GM18870 (cell line): ENCODE measurements around the gene CREB3L1.

Experiments
- ATAC-seq: cut with Tn5 transposase; IDR thresholded peaks from one replicate; pipeline ENCODE4 v1.9.1; 2021; ENCODE audit warnings: moderate library complexity; ENCODE audit not compliant: unreplicated experiment

Gene CREB3L1

GRCh38 chr11:46363031-46363407 lies 85.6 kb downstream of the CREB3L1 start:
- ATAC-seq = no peak

GRCh38 chr11:46363455-46364005 lies 86.1 kb downstream of the CREB3L1 start:
- no peak for ATAC-seq

- no peak for ATAC-seq
Measured at GRCh38 chr11:46364056-46364455, 86.6 kb downstream of the CREB3L1 start.

GRCh38 chr11:46364791-46365190 lies 87.3 kb downstream of the CREB3L1 start:
- ATAC-seq = no peak

- no peak for ATAC-seq
Measured at GRCh38 chr11:46366260-46366659, 88.8 kb downstream of the CREB3L1 start.

GRCh38 chr11:46366661-46367161 lies 89.2 kb downstream of the CREB3L1 start:
- ATAC-seq = no peak

GRCh38 chr11:46367244-46367915 lies 89.9 kb downstream of the CREB3L1 start:
- no peak for ATAC-seq

- no peak for ATAC-seq
Measured at GRCh38 chr11:46367916-46368267, 90.4 kb downstream of the CREB3L1 start.

- no peak for ATAC-seq
Measured at GRCh38 chr11:46369458-46370152, 92.1 kb downstream of the CREB3L1 start.

GRCh38 chr11:46370253-46370652 lies 92.8 kb downstream of the CREB3L1 start:
- ATAC-seq = no peak
